Fibroblast of lung (primary cell): ENCODE data around the gene PLXNA2.

ENCODE experiments used
- CTCF ChIP-seq, 2 donors: IDR thresholded peaks in 1 of 2; conservative IDR thresholded peaks in 1 of 2; 1 replicate in 1 of 2; 2 replicates in 1 of 2; pipeline ENCODE4 v1.5.1; 2011 to 2012; ENCODE audit warnings: low read length in 2 of 2, control low read depth in 1 of 2, inconsistent platforms in 1 of 2, low read depth in 1 of 2, mild to moderate bottlenecking in 1 of 2
- EZH2 ChIP-seq: IDR thresholded peaks from 2 replicates; pipeline ENCODE4 v1.5.1; 2012; ENCODE audit warnings: low read length, control low read depth, mild to moderate bottlenecking; ENCODE audit errors: missing control alignments

- TF ChIP-seq CTCF (conservative IDR thresholded peaks at IDR 0.05 in 1 of 2, IDR thresholded peaks at IDR 0.05 in 1 of 2; ENCODE audit: low read depth in 1 of 2, low read length in 2 of 2) (no peak), EZH2 (no peak)
Measured at GRCh38 chr1:208228026-208228425, 16.2 kb downstream of the PLXNA2 start.
